NOMO-1 (cell line): ENCODE results near the gene NR1D1.

Source experiments
- DNase-seq, 2 experiments: peaks; one replicate each; lab custom pipeline; 2025; ENCODE audit not compliant: unreplicated experiment in 2 of 2; lab: John Stamatoyannopoulos, UW

Gene NR1D1

DNA sequence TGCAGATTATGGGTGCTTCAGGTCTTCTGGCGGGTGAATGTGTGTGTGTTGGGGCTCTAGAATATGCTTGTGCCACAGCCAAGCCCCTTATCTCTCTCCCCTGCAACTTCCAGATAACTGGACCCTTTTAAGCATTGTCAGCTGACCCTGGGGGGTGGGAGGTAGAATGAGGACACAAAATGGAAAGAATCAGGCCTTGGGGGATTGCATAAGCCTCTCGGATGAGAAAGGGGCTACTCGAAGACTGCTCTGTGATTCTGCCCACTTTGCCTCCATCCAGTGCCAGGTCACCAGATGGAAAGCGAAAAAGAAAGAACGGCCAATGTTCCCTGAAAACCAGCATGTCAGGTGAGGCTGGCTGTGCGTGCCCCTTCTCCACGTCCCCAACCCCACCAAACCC lies 23.8 kb downstream of the NR1D1 start:
- no peak for DNase-seq

DNA sequence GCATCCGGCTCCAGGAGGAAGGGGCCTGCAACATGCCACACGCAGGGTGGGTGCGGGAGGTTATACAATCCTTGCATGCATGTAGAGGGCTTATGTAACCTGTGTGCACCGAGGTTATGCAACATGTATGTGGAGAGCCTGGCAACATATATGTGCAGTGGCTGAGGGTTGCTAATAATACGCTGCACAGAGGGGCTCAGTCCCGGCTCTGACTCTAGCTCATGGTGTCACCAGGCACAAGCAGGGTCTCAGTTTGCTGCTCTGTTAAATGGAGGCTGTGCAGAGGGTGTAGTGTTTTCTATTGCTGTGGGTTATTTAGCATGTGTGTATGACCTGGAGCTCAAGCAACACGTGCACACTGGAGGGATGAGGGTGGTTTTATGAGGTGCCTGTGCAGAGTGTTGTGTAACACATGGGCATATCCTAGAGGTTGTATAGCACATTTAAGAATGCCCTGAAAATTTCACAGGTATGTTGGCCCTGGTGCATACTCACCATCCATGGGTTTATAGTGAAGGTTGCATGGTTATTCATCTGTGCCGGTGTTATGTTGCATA lies 24.4 kb downstream of the NR1D1 start:
- no peak for DNase-seq

DNA sequence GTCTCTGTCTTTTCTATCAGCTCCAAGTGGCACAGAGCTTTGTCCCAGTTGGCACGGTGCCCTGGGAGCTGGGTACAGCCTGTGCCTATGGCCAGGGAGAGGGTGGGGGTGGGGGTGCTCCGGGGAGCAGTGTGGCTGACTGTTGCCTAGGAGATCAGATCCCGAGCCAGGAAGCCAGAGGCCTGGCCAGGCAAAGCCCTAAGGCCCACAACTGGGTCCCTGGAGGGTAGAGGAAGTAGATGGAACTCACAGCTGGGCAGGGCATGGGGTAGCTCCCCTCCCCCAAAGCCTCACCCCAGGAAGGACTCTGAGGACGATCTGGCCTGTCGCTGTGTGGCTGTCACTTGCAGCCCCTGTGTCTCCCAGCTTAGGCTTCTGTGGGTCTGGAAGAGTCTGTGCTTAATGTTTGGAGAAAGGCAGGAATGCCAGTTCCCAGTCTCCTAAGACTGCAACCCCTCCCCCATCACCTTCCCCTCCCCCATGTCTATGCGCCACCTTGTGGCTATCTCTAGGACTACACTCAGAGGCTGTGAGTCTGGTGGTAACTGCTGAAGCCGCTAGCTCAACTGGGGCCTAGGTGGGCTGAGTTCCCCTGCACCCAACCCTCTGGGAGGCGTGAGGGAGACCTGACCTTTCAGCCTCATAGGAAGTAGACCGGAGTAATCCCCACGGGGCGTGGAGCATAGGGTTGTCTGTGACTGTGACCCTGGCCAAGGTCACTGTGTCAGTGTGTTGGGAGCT lies 25.0 kb downstream of the NR1D1 start:
- peak; percentile 31 to 33 for DNase-seq

DNA sequence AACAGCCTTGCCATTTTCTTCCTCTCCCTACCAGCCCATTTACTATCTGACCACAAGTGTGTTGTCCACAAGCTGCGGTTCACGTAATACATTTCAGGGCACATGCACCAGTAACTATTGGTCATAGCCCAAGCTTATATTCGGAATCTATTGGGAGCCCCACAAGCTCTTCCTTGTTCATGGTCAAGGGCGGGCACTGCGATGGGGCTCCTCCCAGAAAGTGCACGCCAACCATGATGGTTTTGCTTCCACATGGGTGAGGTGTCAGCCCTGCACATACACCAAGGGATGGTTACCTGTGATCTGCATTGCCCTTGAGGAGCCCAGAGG lies 25.6 kb downstream of the NR1D1 start:
- DNase-seq, result no peak

DNA sequence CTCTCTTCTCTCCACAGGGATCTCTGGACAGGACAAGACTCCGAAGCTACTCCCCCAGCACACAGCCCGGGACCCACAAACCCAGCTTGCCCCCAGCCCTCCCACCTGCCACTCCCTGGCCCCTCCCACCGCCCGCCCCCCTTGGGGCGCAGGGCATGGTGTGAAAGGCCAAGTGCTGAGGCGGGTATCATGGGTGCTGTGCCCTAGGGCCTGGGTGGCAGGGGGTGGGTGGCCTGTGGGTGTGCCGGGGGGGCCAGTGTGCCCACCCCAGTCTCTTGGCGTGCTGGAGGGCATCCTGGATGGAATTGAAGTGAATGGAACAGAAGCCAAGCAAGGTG lies 26.2 kb downstream of the NR1D1 start:
- no peak for DNase-seq

DNA sequence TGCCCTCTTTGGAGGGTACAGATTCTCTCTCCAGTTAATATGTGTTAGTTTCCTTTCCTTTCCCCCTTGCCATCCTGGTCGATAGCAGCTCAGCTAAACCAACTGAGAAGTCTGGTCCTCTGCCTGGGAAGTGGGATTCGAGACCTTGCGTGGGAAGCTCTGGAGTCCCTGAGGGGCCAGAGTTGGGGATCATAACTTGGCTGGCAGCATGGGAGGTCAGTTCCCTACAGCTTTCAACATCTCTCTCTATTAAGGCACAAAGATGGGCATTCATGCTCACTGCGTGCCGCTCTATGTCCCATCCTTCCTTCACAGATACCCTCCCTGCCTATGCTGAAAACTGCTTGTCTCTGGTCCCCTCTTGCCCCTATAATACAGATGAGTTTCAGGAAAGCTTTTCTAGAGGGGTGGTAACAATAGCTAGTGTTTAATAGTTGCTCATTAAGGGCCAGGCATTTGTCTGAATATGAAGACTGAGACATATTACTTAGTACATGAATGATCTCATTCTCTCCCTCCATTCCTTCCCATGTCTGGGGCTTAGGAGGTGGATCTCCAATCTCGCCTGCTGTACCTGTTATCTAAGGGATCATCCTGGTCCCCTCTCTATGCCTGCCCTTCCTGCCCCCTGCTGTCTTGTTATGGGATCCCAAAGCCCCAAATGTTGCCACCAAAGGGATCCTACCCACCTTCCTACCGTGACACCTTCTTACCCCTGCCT lies 26.8 kb downstream of the NR1D1 start:
- DNase-seq, result no peak

DNA sequence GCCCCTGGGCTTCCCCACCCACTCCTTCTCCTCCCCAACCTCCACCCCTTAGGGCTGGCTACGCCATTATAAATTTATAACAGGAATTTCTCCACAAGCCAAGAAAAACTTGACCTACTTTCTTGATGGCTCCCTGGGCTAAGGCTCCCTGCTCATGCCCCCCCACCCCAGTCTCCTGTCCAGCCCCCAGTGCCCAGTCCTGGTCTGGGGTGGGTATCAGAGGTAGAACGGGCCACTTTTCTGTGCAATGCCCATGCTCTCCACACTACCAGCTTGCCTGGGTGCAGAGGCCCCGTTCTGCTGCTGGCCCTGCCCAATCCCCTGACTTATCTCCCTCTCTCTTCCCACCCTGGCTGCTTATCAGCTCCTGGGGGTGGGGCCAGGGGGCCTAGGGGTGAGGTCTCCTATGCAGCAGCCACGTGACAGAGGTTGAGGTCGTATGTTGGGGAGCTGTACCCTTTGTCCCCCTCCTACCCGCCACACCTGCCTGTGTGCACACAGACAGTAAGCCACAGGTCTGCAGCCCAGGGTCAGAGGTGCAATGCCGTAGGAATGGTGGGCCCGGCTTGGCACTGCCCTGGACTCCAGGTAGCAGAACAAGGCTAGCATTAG lies 27.5 kb downstream of the NR1D1 start:
- no peak for DNase-seq

DNA sequence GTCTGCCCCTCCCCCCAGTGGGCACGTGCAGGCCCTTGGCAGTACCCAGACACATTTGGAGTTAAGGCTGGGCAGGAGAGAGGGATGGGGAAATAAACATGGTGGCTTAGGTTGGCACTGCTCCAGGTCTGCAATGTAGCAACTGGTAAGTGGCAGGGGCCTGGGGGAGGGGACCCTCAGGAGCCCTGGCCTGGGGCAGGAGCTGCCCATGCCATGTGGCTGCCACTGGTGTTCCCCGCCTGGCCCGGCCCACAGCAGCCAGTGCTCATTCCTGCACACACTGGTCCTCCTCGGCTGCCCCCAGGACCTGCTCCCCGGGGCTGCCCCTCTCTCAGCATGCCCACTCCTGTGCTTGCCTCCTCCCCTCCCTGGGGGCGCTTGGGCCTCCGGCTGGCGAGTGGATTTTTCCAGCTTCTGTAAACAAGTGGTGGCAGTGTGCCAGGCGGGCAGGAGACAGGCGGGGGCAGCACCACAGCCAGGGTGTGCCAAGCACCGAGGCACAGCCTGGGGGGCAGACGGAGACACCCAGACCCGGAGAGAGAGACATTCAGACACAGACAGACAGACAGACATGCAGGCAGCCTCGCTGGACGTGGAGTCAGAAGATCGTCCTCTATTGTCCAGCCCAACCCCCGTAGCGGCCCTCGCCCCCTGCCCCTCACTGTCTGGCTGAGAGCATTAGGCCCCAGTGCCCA lies 28.2 kb downstream of the NR1D1 start:
- no peak for DNase-seq

DNA sequence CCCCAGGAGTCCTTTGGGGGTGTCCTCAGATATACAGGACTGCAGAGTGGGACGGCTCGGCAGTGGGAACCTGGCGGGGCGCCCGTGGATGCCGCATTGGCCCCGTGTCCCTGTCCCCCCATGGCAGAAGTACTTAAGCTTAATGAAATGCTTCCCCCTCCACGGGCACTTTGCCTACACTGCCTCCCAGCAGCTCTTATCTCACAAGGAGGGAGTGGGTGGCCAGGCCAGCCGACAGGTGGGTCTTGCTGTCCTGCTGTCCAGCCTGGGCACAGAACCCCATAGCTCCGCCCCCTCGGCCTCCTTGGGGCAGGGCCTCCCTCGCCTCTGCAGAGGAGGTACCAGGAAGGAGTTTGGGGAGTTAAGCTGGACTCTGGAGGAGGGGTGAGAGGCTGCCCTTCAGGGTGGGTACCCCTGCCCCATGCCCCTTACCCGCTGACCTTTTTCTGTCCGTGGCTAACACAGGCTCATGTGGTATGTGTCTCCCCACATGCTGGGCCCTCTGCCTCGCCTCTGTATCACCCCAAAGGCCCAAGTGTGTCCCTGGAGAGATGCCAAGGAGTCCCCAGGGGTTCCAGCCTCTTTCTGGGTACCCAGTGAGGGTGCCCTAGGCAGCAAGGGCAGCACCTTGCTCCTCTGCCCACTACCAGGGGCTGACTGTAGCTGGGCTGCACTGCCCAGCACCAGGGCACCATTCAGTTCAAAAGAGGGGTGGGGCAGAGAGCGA lies 28.9 kb downstream of the NR1D1 start:
- DNase-seq, result no peak

DNA sequence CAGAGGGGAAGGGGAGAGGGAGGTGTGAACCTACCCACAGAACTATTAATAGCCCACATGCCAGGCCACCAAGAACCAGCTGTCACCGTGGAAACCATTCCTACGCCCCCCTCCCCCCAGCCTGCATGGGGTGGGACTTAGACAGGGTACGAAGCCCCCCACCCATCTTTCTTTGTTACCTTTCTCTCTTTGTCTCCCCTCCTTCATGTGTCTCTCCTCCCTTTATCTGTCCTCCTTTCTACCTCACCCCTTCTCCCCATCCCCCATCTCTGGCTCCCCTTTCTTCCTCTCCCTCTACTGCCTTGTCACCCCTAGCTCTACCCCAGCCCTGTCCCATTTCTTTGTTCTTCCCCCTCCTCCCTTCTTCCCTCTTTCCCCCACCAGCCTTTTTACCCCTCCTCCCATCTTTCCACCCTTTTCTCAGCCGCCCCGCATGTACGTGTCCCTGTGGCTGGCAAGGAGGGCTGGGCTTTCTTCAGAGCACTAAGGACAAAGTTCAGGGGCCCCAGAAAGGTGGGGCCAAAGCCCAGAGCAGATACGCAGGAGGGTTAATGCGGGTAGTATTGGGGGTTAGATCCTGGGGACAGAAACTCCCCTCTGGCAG lies 29.6 kb downstream of the NR1D1 start:
- no peak for DNase-seq

DNA sequence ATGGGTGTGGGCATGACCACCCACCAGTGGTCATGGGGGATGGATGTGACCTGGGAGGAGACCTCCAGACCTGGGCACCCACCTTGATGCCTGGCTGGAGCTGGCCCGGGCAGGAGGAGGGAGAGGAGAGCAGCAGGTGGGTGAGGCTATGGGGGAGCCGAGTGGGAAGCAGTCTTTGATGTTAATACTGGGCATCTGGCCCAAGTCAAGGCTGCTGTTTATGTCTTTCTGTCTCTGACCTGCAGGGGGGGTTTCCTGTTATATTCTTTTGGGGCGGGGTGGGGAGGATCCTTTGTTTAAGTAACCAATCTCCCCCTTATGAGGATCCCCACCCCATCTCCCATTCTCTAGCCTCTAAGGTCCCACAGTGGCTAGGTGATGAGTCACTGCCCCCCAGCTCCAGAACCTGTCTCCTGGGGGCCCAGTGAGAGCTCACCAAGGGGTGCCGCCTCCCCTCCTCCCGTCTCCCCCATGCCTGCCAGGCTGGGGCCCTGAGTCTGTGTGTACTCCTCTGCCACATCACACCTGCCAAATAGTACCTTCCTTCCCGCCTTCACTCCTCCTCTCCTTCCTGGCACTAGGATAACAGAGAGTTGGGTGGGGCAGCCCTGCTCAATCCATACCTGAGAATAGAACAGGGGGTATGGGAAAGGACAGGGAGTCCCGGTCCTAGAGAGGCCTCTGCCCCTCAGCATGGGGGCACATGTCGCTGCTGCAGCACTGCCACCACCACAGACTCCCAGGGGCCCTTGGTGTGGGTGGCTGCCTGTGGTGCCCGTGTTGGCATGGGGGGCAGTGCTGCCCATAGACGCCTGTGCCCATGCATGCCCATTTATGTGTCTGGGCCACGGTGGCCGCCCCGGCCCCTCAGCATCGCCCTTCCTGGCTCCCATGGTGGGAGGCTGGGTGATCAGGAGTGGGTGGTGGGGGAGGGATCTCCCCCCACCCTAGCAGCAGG lies 30.4 kb downstream of the NR1D1 start:
- no peak for DNase-seq

DNA sequence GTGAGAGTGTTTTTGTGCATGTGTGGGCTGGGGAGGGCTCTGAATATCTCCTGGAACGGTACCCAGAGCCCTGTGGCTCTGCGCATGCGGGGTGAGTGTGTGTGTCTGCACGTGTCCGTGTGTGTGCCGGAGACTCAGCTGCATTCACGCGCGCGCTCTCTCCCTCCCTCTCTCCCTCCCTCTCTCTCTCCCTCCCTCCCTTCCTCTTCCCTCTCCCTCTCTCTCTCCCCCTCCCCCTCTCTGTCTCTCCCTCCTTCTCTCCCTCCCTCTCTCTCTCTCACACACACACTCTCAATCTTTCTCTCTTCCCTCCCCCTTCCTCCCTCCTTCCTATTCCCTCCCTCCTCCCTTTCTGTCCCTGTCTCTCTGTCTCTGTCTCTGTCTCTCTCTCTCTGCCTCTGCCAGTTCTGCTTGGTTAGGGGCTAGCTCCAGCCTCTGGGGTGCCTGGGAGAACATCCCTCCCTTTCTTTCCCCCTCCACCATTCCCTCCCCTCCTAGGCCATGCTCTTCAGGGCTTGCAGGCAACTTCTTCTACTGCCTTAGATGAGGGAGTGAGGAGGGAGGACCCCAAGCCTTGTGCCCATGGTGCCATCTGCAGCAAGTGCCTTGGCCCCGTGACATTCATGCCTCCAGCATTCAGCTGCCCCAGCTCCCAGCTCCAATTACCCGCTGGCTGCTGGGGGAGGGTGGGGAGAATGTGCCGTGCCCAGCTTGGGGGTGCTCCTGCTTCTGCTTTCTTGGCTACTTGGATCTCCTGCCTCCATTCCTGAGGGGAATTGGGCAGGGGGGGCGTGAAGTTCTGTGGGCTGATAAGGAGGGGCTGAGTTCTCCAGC lies 31.3 kb downstream of the NR1D1 start:
- DNase-seq, result peak in 1 of 2 experiments; percentile 19

DNA sequence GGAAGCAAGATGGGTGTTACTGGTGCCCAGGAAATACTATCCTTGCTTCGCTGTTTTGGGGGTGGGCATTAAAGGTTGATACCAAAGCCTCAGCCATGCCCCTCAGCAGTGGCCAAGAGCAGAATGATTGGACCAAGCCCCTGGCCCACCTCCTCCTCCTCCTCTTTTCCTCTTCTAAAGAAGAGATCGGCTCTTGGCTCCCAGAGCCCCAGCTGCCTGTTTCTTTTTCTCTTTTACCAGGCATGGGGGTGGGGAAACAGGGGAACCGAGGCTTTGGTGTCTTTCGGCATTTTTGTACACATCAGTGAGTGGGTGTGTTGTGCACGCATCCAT lies 31.8 kb downstream of the NR1D1 start:
- DNase-seq, result no peak

DNA sequence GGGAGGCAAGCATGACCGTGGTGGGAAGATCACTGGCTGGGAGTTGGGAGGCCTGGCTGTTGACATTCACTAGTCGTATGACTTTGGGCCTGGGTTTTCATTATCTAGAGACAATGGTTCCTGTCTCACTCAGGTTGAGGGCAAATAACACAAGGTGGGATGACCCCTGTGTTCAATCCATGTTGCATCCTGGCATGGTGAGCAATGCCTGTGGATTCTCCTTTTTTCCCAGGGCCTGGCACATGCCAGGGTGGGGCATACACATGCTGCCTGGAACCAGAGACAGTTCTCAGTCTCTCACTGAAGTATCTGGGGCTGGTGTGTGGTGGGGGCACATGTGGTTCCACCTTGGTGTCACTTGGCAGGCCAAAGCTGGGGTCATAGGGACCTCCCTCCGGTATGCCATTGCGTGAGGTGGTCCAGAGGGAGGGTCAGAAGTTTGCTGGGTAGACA lies 32.2 kb downstream of the NR1D1 start:
- no peak for DNase-seq

DNA sequence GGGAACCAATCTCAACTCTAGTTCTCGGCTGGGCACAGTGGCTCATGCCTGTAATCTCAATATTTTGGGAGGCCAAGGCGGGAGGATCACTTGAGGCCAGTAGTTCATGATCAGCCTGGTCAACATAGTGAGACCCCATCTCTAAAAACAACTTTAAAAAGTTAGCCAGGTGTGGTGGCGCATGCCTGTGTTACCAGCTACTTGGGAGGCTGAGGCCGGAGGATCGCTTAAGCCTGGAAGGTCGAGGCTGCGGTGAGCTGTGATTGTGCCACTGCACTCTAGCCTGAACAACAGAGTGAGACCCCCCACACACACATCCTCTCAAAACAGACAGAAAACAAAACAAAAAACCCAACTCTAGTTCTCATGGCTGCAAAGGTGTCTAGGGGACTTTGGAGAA lies 32.7 kb downstream of the NR1D1 start:
- DNase-seq, result no peak

DNA sequence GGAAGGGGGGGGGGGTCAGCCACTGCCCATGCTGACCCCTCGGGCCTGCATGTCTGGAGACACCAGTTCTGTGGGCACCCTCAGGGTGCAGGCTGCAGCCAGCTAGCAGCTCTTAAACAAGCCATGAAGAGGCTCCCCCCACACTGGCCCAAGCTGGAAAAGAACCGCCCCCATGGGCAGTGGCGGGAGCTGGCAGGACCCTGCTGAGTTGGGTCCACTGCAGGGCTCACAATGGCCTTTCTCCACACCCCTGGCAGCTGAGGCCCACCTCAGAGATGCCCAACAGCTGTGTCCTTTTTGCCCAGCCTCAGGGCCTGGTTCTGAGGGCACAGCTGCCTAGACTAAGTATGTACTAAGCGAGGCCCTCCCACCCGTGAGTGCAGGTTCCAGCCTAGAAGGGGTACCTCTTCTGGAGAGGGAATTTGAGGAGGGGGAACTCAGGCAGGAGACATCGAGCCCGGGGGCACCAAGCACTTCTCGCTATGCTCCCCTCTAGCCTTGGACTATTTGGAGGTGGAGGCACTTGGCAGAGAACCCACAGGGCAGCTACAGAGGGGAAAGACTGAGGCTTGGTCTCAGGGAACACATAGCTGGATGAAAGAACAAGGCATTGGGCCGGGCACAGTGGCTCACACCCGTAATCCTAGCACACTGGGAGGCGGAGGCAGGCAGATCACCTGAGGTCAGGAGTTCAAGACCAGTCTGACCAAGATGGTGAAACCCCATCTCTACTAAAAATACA lies 34.4 kb downstream of the NR1D1 start:
- no peak for DNase-seq

DNA sequence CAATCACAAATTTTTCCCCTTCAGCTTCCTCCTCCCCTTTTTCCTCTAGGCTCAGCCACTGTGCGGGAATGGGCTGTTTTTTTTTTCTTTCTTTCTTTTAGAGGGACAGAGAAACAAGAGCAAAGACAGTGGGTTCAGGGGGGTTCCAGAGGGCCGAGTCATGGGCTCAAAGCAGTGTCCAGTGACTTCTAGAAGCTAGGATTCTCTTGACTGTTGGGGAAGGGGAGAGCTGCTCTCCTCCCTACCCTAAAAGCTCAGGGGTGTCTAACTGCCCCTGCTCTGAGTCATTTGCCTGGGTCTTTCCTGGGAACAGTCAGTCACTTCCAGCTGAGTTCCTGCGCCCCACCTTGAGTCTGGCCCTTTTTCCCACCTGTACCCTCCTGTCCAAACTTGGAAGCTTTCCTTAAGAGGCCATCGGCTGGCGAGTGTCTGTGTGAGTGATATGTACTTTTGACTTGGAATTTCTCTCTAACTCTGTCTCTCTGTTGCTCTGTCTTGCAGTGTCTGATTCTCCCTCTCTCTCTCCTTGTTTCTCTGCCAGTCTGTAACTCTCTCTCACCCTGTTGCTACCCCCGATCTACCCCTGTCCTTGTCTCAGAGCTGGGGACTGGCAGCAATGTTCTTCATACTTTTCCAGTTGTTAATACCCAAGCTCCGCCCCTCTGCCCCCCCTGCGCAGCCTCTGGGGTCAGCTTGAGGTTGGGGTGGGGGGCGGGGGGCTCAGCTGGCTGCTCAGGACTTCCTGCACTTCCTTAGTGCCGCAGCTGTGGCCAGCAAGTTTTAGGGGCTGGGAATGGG lies 35.2 kb downstream of the NR1D1 start:
- DNase-seq, result no peak
